Pancreas (tissue), 10 donors: ENCODE results near the gene FGF22. TPM values are rescaled to one million over a fixed set of nuclear protein-coding genes. Genes with fewer than 3 reads are reported as not detected.

Source experiments
- ATAC-seq, 4 donors: fragments of 200-7000 bp; cut with Tn5 transposase; one replicate each; pipeline versions ENCODE4 v1.8.0 to v1.9.1; 2020; ENCODE audit warnings: mild to moderate bottlenecking in 4 of 4, moderate library complexity in 4 of 4
- DNase-seq, 6 donors: peaks; one replicate each; pipeline ENCODE4 v3.0.0-alpha.2; 2020
- FAIRE-seq: peaks from 2 replicates; lab custom pipeline; 2012; peaks lifted over from hg19 to GRCh38; lab: Jason Lieb, UNC
- H3K27ac ChIP-seq, 4 donors: fragments of 200-600 bp; sonication (generic); 1 replicate in 3 of 4; 2 replicates in 1 of 4; pipeline versions ENCODE4 v1.5.0 to v1.8.0; 2020
- H3K27me3 ChIP-seq, 4 donors: fragments of 200-600 bp; one replicate each; pipeline ENCODE4 v1.8.0; 2021
- H3K36me3 ChIP-seq, 3 donors: fragments of 200-600 bp; sonication (generic) in 1 of 3; one replicate each; pipeline versions ENCODE4 v1.5.0 to v1.8.0; 2020 to 2021
- H3K4me1 ChIP-seq, 3 donors: fragments of 200-600 bp; one replicate each; pipeline ENCODE4 v1.8.0; 2021
- H3K4me3 ChIP-seq, 4 donors: fragments of 200-600 bp; sonication (generic) in 2 of 4; one replicate each; pipeline versions ENCODE4 v1.5.0 to v1.8.0; 2020 to 2021
- H3K9me3 ChIP-seq, 4 donors: fragments of 200-600 bp; one replicate each; pipeline ENCODE4 v1.8.0; 2021
- CTCF ChIP-seq, 4 donors: fragments of 200-600 bp; sonication (generic) in 3 of 4; IDR thresholded peaks; one replicate each; pipeline versions ENCODE4 v1.5.0 to v1.8.0; 2021; ENCODE audit warnings: antibody characterized with exemption in 4 of 4
- WGBS, 2 donors: extraction: QIAGEN DNeasy Blood & Tissue Kit; methylation state at CpG; one replicate each; pipeline ENCODE4 v1.1.7; 2013; 5-methylcytosine and 5-hydroxymethylcytosine counted together
- intact Hi-C, 3 donors: fragments of 100-400 bp; cut with DNase I; formaldehyde crosslinking; loops; one replicate each; pipeline versions ENCODE4 v1.11.1 to v1.14.2; 2022
- polyA plus RNA-seq, 2 donors: library from polyadenylated mRNA; stranded (reverse); fragments of 200-250 nt; gene quantifications; one replicate each; pipeline ENCODE4 v1.2.3, GENCODE V29; 2013
- total RNA-seq, 6 donors: library from RNA; stranded (reverse); fragmentation: NEBNext Ultra II Directional in 4 of 6; extraction: Animal tissue kit (Norgen Biotek cat#: 25700) in 4 of 6; gene quantifications; one replicate each; pipeline versions ENCODE4 v1.2.1 to v1.2.4, GENCODE V29; 2021 to 2023
- donor health status: healthy with polysubstance abuse.
- donor health status: DM: no; HTN: no; CAD: no; lungs with moderate emphysema.
- donor health status: DM: no; HTN: no; CAD: no.
- donor health status: control.
- donor health status: control.
- donor health status: Bipolar disorder and iron deficiency.
- donor health status: DM: yes; HTN: yes; CAD: no.
- donor health status: DM: no; HTN: no; CAD: no.
- donor health status: DM: no; HTN: no; CAD: no.
- donor health status: DM: yes; HTN: yes; CAD: no.

The FGF22 gene
- total and polyA plus RNA-seq, 8 donors: 0.12 to 0.53 (median 0.24) TPM; not detected in 2

GRCh38 chr19:661427-662196 is 21.9 kb downstream of the FGF22 start:
- ATAC-seq (peak in 2 of 4 donors; percentile 9 to 10), FAIRE-seq (no peak), DNase-seq (peak in 2 of 6 donors; percentile 44 to 56)
- Histone ChIP-seq H3K27ac (peak overlapping the region; percentile 56 to 85 (median 66)), H3K4me3 (peak overlapping the region; percentile 80 to 100 (median 98)), H3K9me3 (no peaks in the 10 kb centered on the region), H3K27me3 (no peaks in the 10 kb centered on the region), H3K36me3 (no peaks in the 10 kb centered on the region), H3K4me1 (peaks cover 0 to 22% (median 8%) of the 10 kb centered on the region in 3 donors)
- no peak for TF ChIP-seq CTCF (IDR thresholded peaks at IDR 0.05)
- 9 to 12% methylated on average over 31 of the region's 31 CpGs for WGBS, 2 donors
- intact Hi-C loops: loop anchor here in 1 of 3 donors (10.0 kb wide), 1 partner anchor 73 kb away; no protein-coding TSS in a partner anchor

GRCh38 chr19:662207-662961 is 22.7 kb downstream of the FGF22 start:
- TF ChIP-seq CTCF (IDR thresholded peaks at IDR 0.05): no peak
- H3K27me3 ChIP-seq: no peaks in the 10 kb centered on the region
- H3K36me3 ChIP-seq: no peaks in the 10 kb centered on the region
- peaks cover 0 to 22% (median 8%) of the 10 kb centered on the region in 3 donors for H3K4me1 ChIP-seq
- 0 to 1% methylated on average over 60 to 81 of the region's 81 CpGs for WGBS, 2 donors
- peak overlapping the region; percentile 56 to 85 (median 66) for H3K27ac ChIP-seq
- intact Hi-C loops: loop anchor here in 1 of 3 donors (10.0 kb wide), 1 partner anchor 72 kb away; no protein-coding TSS in a partner anchor
- ATAC-seq: peak in 2 of 4 donors; percentile 11 to 28
- no peak for FAIRE-seq
- peak in 5 of 6 donors; percentile 59 to 88 (median 75) for DNase-seq
- no peaks in the 10 kb centered on the region for H3K9me3 ChIP-seq
- H3K4me3 ChIP-seq: peak overlapping the region; percentile 80 to 100 (median 98)

GRCh38 chr19:662962-663681 is 23.4 kb downstream of the FGF22 start, which contains the start of gene RNF126:
Gene RNF126, minus strand, starts transcription at chr19:663214. Its CDS starts 93 bp downstream, at chr19:663121.
- peak; percentile 82 to 86 (median 84) for ATAC-seq
- no peaks in the 10 kb centered on the region for H3K36me3 ChIP-seq
- FAIRE-seq: no peak
- peak; percentile 82 to 98 (median 95) for DNase-seq
- no peaks in the 10 kb centered on the region for H3K27me3 ChIP-seq
- 1% methylated on average over 33 to 97 of the region's 97 CpGs for WGBS, 2 donors
- intact Hi-C loops: loop anchor here in 1 of 3 donors (10.0 kb wide), 1 partner anchor 72 kb away; no protein-coding TSS in a partner anchor
- no peaks in the 10 kb centered on the region for H3K9me3 ChIP-seq
- H3K4me1 ChIP-seq: peaks cover 0 to 22% (median 8%) of the 10 kb centered on the region in 3 donors
- H3K4me3 ChIP-seq: peak within 1 kb of the TSS; percentile 80 to 100 (median 98)
- no peak for TF ChIP-seq CTCF (IDR thresholded peaks at IDR 0.05)
- H3K27ac ChIP-seq: peak within 1 kb of the TSS; percentile 79 to 93 (median 84)

- Histone ChIP-seq H3K27ac (peak overlapping the region; percentile 74 to 93 (median 82)), H3K27me3 (no peaks in the 10 kb centered on the region), H3K4me1 (peaks cover 0 to 22% (median 8%) of the 10 kb centered on the region in 3 donors), H3K36me3 (no peaks in the 10 kb centered on the region), H3K4me3 (peak overlapping the region; percentile 7 to 99 (median 62)), H3K9me3 (no peaks in the 10 kb centered on the region)
- DNase-seq: no peak
- 47 to 54% methylated on average over 18 of the region's 18 CpGs for WGBS, 2 donors
- intact Hi-C loops: loop anchor here in 1 of 3 donors (10.0 kb wide), 1 partner anchor 71 kb away; no protein-coding TSS in a partner anchor
- peak in 1 of 4 donors; percentile 1 for ATAC-seq
- FAIRE-seq: no peak
- TF ChIP-seq CTCF (IDR thresholded peaks at IDR 0.05): no peak
Measured at GRCh38 chr19:663682-664117, 24.0 kb downstream of the FGF22 start.
